Hepatocyte (in vitro differentiated cells): Measurements from ENCODE around the gene NDUFAF7. TPM values are rescaled to one million over a fixed set of nuclear protein-coding genes. Genes with fewer than 3 reads are reported as not detected.
"Not testable (repeated sequence)": the region's sequence is repeated elsewhere in the genome, so short reads cannot be mapped to it uniquely, and the experiment has no call there.

ENCODE experiments used
- DNase-seq: peaks from one replicate; pipeline ENCODE4 v3.0.0-alpha.2; 2016; ENCODE audit warnings: low spot score
- H2AFZ ChIP-seq: fragments of 200-600 bp; sonication (generic); 2 replicates; pipeline ENCODE4 v1.6.0; 2016; ENCODE audit warnings: antibody characterized with exemption, mild to moderate bottlenecking
- H3K27ac ChIP-seq: fragments of 200-600 bp; sonication (generic); 2 replicates; pipeline ENCODE4 v1.5.1; 2016; ENCODE audit warnings: mild to moderate bottlenecking
- H3K27me3 ChIP-seq: fragments of 200-600 bp; sonication (generic); 2 replicates; pipeline ENCODE4 v1.6.1; 2016
- H3K36me3 ChIP-seq: fragments of 200-600 bp; sonication (generic); replicated peaks from 2 replicates; pipeline ENCODE4 v1.5.1; 2016; ENCODE audit warnings: low read depth; ENCODE audit not compliant: insufficient read depth
- H3K4me1 ChIP-seq: fragments of 200-600 bp; sonication (generic); 2 replicates; pipeline ENCODE4 v1.5.1; 2016; ENCODE audit warnings: mild to moderate bottlenecking, moderate library complexity; ENCODE audit not compliant: insufficient read depth
- H3K4me2 ChIP-seq: fragments of 200-600 bp; sonication (generic); 2 replicates; pipeline ENCODE4 v1.6.0; 2016
- H3K4me3 ChIP-seq: fragments of 200-600 bp; sonication (generic); 2 replicates; pipeline ENCODE4 v1.5.1; 2016; ENCODE audit warnings: mild to moderate bottlenecking
- H3K79me2 ChIP-seq: fragments of 200-600 bp; sonication (generic); 2 replicates; pipeline ENCODE4 v1.6.0; 2017; ENCODE audit warnings: mild to moderate bottlenecking
- H3K9me2 ChIP-seq: fragments of 200-600 bp; sonication (generic); replicated peaks from 2 replicates; pipeline ENCODE4 v1.6.0; 2017; ENCODE audit warnings: mild to moderate bottlenecking; ENCODE audit not compliant: insufficient read depth
- H3K9me3 ChIP-seq: fragments of 200-600 bp; sonication (generic); 2 replicates; pipeline ENCODE4 v1.5.1; 2016; ENCODE audit warnings: low read depth, mild to moderate bottlenecking
- H4K20me1 ChIP-seq: fragments of 200-600 bp; sonication (generic); 2 replicates; pipeline ENCODE4 v1.6.0; 2016; ENCODE audit warnings: mild to moderate bottlenecking; ENCODE audit not compliant: insufficient read depth, poor library complexity, severe bottlenecking
- EZH2 ChIP-seq: fragments of 200-600 bp; sonication (generic); IDR thresholded peaks from 2 replicates; pipeline ENCODE4 v1.6.1; 2016; ENCODE audit warnings: antibody characterized with exemption, mild to moderate bottlenecking, borderline replicate concordance
- EZH2phosphoT487 ChIP-seq: fragments of 200-600 bp; sonication (generic); IDR thresholded peaks from one replicate; pipeline ENCODE4 v1.6.1; 2018; ENCODE audit warnings: antibody characterized with exemption, mild to moderate bottlenecking, low read depth, moderate library complexity; ENCODE audit not compliant: unreplicated experiment, severe bottlenecking
- WGBS: methylation state at CpG from one replicate; pipeline ENCODE4 v1.1.6; 2016; ENCODE audit warnings: low lambda C conversion rate; ENCODE audit errors: missing lambda C conversion rate; 5-methylcytosine and 5-hydroxymethylcytosine counted together
- polyA plus RNA-seq: library from polyadenylated mRNA; unstranded; fragments of >200 nt; fragmentation: Nextera tagmentation; extraction: Ambion mirVana; gene quantifications from 2 replicates; pipeline ENCODE4 v1.2.1, GENCODE V29; 2016
- total RNA-seq: library from RNA; depleted of rRNA; stranded (reverse); fragments of >200 nt; gene quantifications from 2 replicates; pipeline ENCODE4 v1.2.3, GENCODE V29; 2014
- TF ChIP-seq, protein P1 (sequence below): fragments of 200-600 bp; sonication (generic); IDR thresholded peaks from 2 replicates; pipeline ENCODE4 v1.5.1; 2016; ENCODE audit warnings: antibody characterized with exemption, mild to moderate bottlenecking; ENCODE audit not compliant: poor library complexity

Gene NDUFAF7
- total and polyA plus RNA-seq, 2 experiments from 2014 or later, result 11.8 to 14.7 TPM

DNA sequence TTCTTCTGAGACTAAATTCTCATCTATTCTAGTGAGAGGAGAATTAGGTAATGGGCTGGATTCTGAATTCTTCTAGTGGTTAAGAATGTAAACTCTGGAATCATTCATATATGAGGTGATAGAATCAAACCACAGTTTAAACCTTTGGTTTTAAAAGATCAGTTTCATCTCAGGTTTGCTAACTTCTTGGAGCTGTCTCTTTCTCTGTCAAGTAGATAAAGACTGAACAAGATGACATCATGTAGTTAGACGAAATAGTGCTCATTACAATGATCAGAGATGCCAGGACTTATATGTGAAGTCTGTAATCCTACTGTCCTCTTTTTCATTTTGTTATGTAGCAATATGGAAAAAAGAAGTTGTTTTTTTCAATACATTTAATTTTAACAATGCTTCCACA is 30.2 kb upstream of the NDUFAF7 start:
- Histone ChIP-seq H3K9me3 (no peaks in the 10 kb centered on the region), H3K9me2 (no peaks in the 10 kb centered on the region), H3K79me2 (peaks cover 15% of the 10 kb centered on the region), H3K4me2 (no peak overlapping the region), H3K4me1 (no peaks in the 10 kb centered on the region), H3K4me3 (no peak overlapping the region), H3K27me3 (no peaks in the 10 kb centered on the region), H4K20me1 (no peaks in the 10 kb centered on the region), H3K36me3 (peaks cover 6% of the 10 kb centered on the region), H2AFZ (no peak overlapping the region), H3K27ac (no peak overlapping the region)
- TF ChIP-seq EZH2 (no peak), EZH2phosphoT487 (no peak)
- TF ChIP-seq, protein P1, sequence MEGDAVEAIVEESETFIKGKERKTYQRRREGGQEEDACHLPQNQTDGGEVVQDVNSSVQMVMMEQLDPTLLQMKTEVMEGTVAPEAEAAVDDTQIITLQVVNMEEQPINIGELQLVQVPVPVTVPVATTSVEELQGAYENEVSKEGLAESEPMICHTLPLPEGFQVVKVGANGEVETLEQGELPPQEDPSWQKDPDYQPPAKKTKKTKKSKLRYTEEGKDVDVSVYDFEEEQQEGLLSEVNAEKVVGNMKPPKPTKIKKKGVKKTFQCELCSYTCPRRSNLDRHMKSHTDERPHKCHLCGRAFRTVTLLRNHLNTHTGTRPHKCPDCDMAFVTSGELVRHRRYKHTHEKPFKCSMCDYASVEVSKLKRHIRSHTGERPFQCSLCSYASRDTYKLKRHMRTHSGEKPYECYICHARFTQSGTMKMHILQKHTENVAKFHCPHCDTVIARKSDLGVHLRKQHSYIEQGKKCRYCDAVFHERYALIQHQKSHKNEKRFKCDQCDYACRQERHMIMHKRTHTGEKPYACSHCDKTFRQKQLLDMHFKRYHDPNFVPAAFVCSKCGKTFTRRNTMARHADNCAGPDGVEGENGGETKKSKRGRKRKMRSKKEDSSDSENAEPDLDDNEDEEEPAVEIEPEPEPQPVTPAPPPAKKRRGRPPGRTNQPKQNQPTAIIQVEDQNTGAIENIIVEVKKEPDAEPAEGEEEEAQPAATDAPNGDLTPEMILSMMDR, result no peak
- 78% methylated on average over 1 of the region's 1 CpG for WGBS
- DNase-seq, result no peak

DNA sequence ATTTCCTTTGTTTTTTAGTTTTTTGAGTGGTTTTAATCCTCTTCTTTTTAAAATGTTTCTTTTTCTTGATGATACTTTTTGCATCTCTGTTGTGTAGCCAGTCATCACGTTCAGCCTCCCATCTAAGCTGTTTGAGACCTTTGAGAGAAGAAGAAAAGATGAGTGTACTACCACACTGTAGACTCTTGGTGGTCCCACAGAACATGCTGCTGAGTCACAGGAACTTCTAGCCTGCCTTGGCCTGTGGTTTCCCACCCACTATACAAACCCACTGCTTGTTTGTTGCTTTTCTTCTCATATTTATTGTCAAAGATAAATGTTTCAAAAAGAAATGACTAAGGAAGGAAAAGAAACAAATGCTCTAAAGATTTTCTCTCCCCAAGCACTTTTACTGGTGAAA is 29.7 kb upstream of the NDUFAF7 start:
- H3K4me1 ChIP-seq, result no peaks in the 10 kb centered on the region
- H3K36me3 ChIP-seq, result peaks cover 11% of the 10 kb centered on the region
- WGBS, result 94% methylated on average over 1 of the region's 1 CpG
- no peak overlapping the region for H2AFZ ChIP-seq
- no peaks in the 10 kb centered on the region for H4K20me1 ChIP-seq
- H3K27me3 ChIP-seq, result no peaks in the 10 kb centered on the region
- no peak overlapping the region for H3K4me3 ChIP-seq
- H3K79me2 ChIP-seq, result peaks cover 20% of the 10 kb centered on the region
- H3K9me3 ChIP-seq, result no peaks in the 10 kb centered on the region
- TF ChIP-seq, protein P1, result no peak
- TF ChIP-seq EZH2 (no peak), EZH2phosphoT487 (no peak)
- no peaks in the 10 kb centered on the region for H3K9me2 ChIP-seq
- H3K27ac ChIP-seq, result no peak overlapping the region
- H3K4me2 ChIP-seq, result no peak overlapping the region
- DNase-seq, result no peak

DNA sequence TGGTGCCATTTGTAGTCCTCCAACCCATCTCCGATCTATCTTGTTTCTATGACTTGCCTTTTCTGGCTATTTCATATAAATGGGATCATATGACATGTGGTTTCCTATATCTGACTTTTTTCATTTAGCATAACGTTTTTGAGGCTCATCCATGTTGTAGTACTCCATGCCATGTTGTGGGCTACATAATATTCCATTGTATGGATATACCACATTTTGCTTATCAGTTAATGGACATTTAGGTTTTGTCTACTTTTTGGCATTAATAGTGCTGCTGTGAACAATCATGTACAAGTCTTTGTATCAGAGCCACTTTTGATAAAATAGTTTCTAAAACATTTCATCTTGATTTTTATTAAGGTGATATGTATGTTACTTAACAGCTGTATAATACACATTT is 27.8 kb upstream of the NDUFAF7 start:
- Histone ChIP-seq H2AFZ (no peak overlapping the region), H3K9me3 (no peaks in the 10 kb centered on the region), H4K20me1 (no peaks in the 10 kb centered on the region), H3K4me2 (no peak overlapping the region), H3K27me3 (no peaks in the 10 kb centered on the region), H3K79me2 (peaks cover 26% of the 10 kb centered on the region), H3K27ac (no peak overlapping the region), H3K4me3 (no peak overlapping the region), H3K4me1 (no peaks in the 10 kb centered on the region), H3K36me3 (peaks cover 13% of the 10 kb centered on the region), H3K9me2 (no peaks in the 10 kb centered on the region)
- 98% methylated on average over 2 of the region's 2 CpGs for WGBS
- no peak for DNase-seq
- TF ChIP-seq, protein P1, result no peak
- TF ChIP-seq EZH2 (no peak), EZH2phosphoT487 (no peak)

DNA sequence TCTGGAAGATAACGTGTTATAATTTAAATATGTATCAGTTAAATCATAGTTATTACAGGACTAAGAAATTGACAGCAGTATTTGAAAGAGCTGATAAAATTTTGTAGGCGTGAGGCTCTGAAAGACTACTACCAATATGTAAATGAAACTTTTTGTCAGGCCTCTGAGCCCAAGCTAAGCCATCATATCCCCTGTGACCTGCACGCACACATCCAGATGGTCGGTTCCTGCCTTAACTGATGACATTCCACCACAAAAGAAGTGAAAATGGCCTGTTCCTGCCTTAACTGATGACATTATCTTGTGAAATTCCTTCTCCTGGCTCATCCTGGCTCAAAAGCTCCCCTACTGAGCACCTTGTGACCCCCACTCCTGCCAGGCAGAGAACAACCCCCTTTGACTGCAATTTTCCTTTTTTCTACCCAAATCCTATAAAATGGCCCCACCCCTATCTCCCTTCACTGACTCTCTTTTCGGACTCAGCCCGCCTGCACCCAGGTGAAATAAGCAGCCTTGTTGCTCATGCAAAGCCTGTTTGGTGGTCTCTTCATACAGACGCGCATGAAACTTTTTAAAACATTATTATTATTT is 26.3 kb upstream of the NDUFAF7 start:
- H3K36me3 ChIP-seq, result peaks cover 13% of the 10 kb centered on the region
- H3K4me2 ChIP-seq, H3K4me3 ChIP-seq, H4K20me1 ChIP-seq, H2AFZ ChIP-seq, H3K27ac ChIP-seq, H3K9me3 ChIP-seq, DNase-seq, H3K4me1 ChIP-seq, H3K27me3 ChIP-seq, H3K9me2 ChIP-seq: not testable (repeated sequence)
- peaks cover 28% of the 10 kb centered on the region for H3K79me2 ChIP-seq
- 79% methylated on average over 8 of the region's 8 CpGs for WGBS
